HG03342 (cell line): Measurements from ENCODE around the gene ANKRD60.

ENCODE experiments used
- ATAC-seq: cut with Tn5 transposase; IDR thresholded peaks from one replicate; pipeline ENCODE4 v1.9.1; 2021; ENCODE audit warnings: mild to moderate bottlenecking, moderate library complexity; ENCODE audit not compliant: unreplicated experiment

Gene ANKRD60

DNA sequence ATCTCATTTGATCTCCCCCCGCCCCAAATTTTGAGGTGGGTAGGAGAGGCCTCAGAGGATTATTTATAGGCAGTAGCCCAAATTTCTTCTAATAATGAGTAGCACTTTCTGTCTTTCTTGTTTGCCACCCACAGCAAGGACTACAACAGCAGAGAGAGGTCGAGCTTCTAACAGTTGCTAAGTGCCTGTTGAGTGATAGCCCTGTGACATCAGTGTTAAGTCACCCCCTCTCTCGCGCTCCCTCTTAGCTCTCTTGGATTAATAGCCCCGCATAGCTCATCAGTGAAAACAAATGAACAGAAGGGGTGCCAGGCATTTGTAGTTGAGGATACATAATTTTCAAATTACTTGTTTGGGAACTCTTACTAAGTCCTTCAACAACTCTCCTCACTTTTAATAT is 3.5 kb downstream of the ANKRD60 start:
- ATAC-seq: no peak

DNA sequence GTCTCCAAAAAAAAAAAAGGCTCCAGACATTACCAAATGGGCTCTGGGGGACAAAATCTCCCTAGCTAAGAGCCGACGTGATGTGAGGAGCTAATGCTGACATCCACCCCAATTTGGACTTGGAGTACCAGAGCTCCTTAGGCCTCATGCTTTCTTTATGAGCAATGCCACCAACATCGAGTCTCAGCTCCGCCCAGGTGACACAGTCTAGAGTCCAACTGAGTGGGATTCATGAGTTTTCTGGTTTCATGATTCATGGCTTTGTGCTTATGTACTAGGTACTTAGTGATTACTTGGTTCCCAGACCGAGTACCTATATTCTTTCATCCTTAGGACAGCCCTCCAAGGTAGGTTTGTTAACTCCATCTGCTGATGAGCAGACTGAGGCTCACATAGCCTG is 4.4 kb downstream of the ANKRD60 start:
- no peak for ATAC-seq

DNA sequence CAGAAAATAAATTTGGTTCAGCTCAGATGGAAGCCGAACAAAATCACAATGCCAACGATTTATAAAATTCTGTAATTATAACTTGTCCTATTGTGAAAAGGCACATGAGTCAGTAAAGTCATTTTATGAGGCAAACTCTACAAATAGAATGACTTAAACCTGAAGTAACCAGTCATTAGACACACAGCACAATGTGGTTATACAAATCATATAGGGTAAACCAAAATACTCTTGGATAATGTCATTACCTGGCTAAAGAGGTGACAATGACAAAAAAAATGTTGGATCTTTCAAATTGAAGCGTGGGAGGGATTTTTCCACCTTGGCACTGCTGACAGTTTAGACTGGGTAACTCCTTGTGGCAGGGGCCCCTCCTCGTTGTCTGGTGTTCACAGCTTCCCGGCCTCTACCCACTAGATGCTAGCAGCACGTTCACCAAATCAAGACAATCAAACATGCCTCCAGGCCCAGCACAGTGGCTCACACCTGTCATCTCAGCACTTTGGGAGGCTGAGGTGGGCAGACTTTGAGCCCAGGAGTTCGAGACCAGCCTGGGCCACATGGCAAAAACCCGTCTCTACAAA is 5.0 kb downstream of the ANKRD60 start:
- no peak for ATAC-seq

DNA sequence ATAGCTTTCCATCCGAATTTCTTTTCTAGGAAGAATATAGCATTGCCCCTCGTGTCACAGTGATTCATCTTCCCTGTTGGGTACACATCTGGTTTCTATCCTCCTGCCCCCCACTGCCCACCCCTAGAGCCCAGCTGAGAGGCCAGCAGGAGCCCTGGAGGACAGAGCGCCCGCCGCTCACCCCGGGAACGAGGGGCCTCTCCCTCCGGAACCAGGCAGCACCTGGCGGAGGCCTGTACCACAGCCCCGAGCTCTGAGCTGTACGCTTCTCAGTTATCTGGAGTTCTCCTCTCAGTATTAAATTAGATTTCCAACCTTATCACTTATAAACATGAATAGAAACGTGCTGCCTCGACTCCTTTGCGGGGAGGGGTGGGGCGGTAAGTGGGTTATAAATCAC is 6.0 kb downstream of the ANKRD60 start:
- no peak for ATAC-seq

DNA sequence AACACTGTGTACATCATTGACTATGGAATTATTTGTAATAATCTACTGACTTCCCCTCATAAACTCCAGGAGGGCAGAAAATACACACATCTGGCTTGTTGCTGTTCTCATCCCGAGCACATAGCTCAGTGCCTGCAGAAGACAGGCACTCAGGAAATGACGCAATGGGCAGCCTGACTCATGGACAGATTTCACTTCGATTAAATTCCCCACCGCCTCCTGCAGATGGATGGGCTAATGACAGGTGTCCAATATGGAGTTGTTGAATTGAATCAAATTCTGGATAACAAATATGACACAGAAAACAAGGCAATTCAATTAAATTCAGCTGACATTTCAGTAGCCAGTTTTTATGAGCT is 9.1 kb downstream of the ANKRD60 start:
- no peak for ATAC-seq

DNA sequence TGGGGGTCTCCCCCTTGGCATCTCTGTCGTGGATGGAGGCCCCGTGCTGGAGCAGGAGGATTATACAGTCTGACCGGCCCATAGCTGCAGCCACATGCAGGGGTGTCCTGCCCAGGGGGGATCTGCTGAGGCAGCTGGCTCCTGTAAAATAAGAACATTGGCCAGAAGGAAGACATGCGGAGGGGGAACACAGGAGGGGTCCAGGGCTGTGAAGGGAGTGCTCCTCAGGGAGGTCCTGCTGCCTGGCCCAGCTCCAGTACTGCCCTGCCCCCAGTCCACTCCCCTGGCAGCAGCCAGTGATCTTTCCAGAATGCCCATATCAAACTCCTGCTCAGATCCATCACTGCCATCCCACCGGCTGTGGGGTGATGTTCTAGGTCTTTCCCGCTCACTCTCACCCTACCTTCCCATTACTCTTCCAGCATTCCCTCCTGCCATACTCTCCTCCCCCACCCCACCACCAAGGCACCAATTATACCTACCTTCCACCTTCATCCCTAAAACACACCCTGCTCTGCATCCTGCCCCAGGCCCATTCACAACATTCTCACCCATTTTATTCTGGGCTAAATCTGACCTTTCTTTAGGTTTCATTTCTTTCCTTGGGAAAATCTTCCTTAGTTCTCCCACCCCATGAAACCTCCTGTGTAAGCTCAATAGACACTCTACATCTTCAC is 9.7 kb downstream of the ANKRD60 start:
- ATAC-seq: no peak

DNA sequence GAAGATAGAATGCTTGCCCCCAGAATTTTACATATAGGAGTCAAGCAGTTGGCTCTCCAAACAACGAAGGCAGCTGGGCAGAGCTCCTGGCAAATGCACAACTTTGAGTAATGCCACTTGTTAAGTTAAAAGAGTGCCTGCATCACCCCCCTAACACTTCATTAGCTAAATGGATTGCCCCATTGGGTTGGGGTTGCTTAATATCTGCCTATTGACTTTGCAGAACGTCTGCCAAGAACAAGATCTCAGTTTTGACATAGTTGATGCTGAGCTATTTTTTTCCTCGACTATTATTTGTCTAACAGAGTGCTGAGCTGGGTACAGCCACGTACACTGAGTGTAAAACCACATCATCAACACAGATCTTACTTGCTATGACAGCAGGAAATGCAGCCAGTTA is 12.1 kb downstream of the ANKRD60 start:
- ATAC-seq: no peak

DNA sequence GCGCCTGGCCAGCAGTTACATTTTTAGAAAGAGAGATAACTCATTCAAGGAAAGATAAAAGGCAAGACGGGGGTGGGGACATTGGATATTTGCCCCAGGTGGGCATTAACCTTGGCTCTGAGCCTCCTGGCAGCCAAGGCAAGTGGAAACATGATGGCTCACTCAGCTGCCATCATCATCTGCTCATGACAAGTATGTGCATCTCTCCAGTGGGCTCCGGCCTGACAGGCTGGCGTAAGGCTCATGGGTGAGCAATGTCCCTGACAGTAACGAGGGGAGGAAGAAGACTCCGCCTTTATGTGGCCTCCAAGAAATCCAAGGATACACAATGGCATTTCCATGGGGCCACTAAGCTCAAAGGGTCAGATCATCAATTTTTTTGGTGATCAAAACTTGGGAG is 13.3 kb downstream of the ANKRD60 start:
- no peak for ATAC-seq

DNA sequence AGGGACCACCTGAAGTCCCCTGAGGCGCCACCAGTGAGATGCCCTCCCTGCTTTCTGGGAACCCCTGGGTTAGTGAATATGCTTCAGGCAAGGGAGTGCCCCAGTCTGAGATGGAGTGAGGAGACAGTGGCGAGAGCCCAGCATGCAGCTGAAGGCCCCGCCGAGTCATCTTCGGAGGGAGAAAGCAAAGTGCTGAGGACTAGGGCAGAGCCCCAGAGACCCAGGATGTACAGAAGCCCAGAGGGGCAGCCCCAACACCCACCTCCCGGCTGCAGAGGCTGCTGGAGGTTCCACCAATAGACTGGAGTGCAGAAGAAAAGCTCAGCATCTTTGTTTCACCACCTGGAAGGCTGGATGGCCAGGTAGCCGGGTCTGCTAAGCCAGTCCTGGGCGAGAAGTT is 14.1 kb downstream of the ANKRD60 start:
- ATAC-seq: no peak

DNA sequence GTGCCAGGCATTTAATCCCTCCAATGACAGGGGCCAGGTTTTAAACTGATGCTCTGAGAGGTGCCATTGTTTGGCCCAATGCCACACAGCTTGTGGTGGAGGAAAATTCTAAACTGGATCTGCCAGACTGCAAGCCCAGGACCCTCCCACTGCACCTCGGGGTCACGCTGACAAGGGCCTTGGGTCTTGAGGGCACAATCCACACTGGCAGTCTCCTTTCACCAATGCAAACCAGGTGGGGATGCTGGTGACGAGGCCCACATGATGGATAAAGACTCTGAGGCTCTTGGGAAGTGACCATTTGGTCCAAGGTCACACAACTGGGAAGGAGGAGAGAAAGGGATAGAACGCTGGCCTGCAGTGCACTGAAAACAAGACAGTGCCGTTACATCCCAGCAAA is 14.7 kb downstream of the ANKRD60 start:
- ATAC-seq: no peak

DNA sequence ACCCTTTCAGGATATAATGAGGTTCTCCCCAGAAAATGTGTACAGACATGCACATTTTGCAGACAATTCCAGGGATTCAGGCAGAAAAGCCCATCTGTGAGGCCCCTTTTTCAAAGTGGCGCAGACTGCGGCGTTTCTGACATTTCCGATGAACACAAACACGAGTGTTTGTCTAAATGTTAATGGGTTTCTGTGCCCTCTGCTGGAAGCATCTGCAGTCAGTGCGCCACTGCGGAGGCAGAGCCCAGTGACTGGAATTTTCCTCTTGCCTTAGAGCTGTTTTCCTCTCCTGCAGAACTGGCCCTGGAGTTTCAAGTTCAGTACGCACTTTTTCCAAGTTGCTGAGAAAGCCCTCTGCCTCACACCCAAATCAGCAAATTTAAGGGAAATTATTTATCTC is 15.3 kb downstream of the ANKRD60 start:
- ATAC-seq: no peak

DNA sequence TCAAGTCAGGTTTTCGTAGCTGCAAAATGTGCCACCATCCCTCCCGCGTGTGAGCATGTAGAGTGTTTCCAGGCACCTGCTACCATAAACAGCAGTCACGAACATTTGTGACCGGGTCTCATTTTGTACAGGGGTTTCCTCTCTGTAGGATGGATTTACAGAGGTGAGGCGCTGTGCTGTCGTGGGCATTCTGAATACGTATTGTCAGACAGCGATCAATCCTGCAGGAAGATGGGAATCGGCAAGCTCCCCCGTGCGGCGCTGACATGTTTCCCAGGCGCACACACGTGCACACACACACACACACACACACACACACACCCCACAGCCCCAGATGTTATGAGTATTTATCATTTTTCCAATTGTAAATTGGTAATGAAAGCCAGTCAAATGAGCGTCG is 15.8 kb downstream of the ANKRD60 start:
- no peak for ATAC-seq

DNA sequence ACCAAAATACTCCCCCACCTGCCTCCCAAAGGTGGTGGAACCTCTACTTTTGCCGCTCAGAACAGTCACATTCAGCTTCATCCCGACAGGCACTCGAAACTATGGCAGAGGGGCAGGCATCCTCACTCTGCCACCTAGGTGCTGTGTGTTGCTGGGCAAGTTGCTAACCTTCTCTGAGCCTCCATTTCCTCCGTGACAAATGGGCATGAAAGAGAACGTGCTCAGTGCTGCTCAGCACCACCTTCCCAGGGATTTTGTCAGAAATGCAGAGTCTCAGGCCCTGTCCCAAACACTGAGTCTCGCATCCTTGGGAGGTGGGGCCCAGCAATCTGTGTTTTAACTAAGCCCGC is 18.1 kb downstream of the ANKRD60 start:
- no peak for ATAC-seq

DNA sequence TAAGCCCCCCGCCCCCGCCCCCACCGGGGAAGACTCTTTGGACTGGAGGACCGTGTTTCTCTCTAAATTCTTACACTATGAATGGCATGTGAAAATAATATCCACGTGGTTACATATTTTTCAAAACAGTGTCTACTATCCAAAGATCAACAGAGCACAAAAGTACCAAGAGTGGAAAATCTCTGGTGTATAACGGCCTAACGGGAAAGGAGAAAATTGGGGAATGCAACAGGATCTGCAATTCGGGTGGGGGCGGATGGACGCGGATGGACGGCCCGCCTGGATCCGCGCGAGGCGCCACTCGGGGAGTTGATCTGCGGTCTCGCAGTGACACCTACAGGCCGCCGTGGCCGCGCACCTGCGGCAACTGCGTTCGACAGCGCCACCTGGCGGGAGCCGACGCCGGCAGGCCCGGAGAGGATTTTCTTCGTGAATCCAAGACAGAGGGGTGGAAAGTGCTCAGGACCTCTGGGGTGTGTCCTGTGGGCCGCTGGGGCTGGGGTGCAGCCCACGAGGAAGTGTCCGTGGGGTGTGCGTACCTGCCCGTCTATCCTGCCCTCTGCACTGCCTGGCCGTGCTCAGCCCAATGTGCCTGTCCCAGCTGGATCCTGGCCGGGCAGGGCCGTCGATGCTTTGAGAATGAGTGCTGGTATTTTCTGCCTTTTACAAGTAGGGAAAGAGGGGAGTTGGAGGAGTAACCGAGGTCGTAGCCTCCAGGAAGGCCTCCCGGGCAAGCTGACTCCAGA is 18.6 kb downstream of the ANKRD60 start:
- ATAC-seq: peak; percentile 79

DNA sequence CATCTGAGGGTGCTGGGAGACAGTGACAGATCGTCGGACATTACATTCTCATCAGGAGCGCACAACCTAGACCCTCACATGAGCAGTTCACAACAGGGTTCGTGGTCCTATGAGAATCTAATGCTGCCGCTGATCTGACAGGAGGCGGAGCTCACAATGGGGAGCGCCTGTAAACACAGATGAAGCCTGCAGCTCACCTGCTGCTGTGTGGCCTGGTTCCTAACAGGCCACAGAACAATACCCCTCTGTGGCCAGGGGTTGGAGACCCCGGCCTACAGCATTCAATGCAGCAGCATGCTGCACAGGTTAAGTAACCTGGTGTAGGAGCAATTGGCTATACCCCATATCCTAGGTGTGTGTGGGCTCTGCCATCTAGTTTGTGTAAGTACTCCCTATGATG is 19.5 kb downstream of the ANKRD60 start:
- no peak for ATAC-seq

DNA sequence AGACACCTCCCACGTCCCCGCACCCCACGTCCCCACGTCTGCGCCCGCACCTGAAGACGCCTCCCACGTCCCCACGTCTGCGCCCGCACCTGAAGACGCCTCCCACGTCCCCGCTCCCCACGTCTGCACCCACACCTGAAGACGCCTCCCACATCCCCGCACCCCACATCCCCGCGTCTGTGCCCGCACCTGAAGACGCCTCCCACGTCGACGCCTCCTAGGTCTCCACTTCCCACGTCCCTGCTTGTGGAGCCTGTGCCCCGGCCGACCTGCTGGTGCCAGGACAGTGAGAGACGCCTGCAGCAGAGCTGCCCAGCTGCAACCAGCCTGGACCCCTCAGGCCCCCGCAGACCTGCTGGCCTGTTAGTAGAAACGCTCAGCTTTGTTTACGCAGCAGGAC is 22.6 kb downstream of the ANKRD60 start:
- ATAC-seq: no peak

DNA sequence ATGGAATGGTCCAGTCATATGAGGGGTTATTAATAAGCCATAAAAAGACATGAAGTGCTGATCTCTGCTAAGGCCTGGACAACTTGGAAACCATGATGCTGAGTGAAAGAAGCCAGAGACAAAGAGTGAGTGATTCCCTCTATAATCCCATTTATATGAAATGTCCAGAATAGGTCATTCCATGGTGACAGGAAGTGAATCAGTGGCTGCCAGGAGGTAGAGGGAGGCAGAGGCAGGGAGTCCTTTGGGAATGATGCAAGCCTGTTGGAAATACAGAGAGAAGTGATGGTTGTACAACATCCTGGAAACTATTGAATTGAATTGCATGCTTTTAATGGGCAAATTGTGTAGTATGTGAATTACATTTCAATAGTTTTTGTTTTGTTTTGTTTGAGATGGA is 26.4 kb downstream of the ANKRD60 start:
- no peak for ATAC-seq

DNA sequence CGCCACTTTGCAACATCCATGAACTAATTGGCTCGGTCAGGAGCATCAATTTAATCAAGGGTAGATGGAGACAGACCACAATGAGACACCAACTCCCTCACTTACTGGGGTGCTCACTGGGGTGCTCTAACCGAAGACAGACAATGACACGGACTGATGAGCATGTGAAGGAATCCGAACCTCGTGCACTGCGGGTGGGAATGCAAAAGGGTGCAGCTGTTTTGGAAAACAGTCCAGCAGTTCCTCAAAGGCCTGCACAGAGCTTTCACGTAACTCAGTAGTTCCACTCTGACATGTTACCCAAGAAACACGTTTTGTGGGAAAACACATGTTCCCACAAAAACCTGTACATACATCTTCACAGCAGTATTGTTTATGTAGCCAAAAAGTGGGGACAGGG is 26.8 kb downstream of the ANKRD60 start:
- ATAC-seq: no peak

DNA sequence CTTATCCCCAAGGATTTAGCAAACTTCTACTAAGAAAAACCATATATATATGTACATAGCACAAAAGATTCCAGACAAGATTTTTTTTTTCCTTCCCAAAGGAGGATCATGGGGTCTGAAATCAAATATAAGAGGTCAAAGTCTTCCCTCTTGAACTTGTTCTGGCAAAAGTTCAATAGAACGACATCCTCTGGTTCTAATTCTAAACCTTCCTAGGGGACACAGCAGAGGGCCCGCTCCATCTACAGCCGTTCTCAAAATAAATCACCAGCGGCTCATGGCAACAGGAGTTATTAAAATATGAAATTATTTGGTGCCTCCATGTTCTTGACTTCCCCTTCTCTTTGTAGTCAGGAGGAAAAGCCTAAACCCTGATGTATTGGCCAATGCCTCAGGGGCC is 29.0 kb downstream of the ANKRD60 start:
- ATAC-seq: no peak

DNA sequence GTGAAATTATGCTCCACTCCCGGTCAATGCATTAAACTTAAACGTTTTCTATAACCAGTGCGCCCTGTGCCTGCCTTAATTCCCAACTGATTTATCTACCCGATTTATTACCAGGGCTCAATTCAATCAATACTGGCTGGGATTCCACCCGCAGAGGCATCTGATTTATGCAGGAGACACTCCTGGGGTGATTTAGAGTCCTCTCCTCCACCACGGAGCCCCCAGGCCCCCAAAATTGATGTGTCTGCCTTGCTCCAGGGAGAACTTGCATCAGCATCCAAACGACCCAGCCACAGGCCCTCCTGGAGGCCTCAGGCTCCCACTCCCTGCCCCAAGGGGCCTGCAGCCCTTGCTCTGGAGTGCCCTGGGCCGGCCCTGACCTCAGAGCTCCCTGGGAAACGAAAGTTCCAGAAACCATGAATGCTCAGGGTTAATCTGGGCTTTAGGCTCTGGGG is 29.5 kb downstream of the ANKRD60 start:
- no peak for ATAC-seq

DNA sequence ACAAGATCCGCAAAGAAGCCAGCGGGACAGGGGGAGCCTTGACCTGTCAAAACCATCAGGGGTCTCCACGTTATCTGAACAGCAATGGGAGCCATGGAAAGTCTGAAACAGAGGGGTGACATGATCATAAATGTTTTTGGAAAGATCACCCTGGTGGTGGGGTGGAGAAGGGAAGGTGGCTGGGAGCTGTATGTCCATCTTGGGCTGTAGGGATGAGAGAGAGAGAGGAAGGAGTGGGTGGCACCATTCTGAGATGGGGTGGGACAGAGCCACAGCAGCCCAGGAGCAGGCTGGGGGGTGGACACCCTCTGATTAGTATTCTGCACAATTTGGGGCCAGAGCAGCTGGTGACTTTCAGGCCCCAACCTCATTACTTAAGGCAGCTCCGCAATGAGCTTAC is 30.1 kb downstream of the ANKRD60 start:
- ATAC-seq: no peak

DNA sequence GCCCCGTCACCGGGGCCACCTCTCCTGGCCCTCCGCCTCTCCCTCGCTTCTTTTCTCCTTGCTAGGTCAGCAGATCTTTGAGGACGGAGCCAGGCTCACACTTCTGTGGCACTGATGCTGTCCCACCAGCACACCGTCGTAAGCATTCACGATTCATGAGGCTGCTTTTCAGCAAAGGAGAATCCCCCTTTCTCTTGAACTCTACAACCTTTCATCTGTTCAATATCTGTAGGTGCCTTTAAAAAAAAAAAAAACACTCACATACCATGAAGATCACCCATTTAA is 31.3 kb downstream of the ANKRD60 start:
- no peak for ATAC-seq
